ENCODE data around the gene SCTR.

The SCTR gene

DNA sequence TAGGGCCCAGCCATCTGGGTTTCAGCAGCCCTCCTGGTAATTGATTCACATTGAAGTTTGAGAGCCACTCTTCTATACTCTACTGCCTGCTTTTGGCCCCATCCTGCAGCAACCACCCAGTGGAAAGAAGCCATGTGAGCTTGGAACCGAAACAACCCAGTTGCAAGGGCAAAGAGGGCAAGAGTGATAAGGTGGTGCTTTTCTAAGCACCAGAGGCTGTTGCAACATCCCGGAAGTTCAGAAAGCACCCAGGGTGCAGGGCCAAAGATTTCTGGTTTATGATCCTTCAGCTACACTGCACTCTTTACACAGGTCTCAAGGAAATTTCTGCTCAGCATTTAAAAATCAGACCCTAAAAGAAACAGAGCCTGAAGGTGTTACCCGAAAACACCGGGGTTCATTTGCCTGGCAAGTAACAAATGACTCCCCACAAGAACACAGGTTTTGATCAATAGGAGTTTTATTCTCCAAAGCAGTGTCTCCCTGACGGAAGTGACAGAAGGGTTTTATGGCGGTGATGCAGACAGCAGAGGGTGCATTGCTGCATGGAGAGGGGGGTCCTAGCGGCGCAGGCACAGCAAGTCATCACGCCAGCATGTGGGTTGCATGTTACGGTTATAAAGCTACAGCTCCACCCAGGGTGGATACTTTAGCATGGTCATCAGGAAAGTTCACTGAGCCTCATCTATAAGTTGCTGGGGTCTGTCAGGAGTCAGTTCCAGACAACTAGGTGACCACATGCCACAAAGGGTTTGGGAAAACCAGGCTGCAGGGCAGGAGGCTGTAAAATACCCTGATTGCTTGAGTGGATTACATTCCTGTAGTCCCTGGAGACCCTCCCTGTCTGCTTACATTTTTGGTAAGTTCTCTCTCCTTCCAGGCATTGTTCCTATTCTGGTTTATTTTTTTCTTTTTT lies 121.4 kb downstream of the SCTR start:
- DNase-seq, result no peak

DNA sequence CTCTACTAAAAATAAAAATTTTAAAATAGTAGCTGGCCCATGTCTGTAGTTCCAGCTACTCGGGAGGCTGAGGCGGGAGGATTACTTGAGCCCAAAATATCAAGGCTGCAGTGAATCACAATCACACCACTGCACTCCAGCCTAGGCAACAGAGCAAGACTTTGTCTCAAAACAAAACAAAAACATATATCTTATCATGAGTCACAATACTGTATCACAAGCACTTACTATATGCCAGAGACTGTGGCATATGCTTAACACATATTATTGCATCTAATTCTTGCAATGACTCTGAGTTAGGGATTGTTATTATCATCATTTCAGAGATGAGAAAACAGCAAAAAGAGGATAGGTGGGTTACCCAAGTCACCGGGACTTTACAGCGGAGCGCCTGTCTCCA lies 122.2 kb downstream of the SCTR start:
- no peak for DNase-seq

DNA sequence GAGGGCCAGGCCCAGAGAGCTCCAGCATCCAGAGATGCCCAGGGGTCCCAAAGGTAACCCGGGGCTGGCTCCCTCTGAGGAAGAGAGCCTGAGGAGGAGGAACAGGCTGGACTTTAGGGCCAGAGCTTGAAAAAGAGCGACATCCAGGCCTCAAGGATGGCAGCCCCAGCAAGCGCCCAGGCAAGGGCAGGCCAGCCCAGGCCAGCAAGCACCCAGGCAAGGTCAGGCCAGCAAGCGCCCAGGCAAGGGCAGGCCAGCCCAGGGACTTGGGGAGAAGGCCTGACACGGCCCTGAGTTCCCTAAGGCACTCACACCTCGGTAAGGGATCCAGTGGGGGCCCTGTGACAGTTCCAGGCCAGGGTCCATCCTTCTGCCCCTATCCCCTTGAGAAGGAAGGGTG lies 127.1 kb downstream of the SCTR start:
- no peak for DNase-seq

DNA sequence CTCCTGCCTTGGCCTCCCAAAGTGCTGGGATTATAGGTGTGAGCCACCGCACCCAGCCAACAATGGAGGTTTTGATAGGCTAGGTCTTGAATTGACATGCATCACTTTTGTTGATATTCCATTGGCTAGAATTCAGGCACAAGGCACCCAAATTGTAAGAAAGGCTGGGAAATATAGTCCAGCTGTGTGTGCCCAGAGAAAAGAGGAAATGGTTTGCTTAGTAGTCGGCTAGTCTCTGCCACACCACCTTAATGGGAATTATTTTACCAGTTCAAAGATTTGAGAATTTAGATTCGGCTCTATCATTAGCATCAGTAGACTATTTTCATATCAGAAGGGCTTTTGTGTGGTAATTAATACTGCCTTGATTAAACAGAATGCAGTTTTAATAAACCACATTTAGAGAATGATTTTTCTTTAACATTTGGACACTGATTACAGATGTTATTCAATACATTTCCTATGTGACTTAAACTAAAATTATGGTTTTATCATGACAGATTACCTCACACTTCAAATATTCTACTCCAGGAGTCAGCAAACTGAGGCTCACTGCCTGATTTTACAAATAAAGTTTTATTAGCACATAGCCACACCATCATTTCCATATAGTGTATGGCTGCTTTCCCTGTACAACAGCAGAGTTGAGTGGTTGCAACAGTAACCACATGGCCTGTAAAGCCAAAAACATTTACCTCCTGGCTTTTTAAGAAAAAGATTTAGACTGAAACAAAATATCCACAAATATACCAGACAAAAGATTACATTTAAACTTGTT lies 130.1 kb downstream of the SCTR start:
- DNase-seq, result no peak
